ENCODE data around the gene CIZ1.

- TF ChIP-seq CTCF (IDR thresholded peaks at IDR 0.05) (no peak), ZFX (IDR thresholded peaks at IDR 0.05; ENCODE audit: borderline replicate concordance) (no peak)
Observed at GRCh38 chr9:128188209-128188608, 3.2 kb downstream of the CIZ1 start.

Data from 22Rv1 (cell line).